Stimulated activated effector memory CD8-positive, alpha-beta T cell treated with anti-CD3 and anti-CD28 coated beads, Interleukin-12 subunit alpha, Interleukin-12 subunit beta, amount 100 ng/mL, for 72 hours (primary cell): ENCODE data around the gene PSMD11.
"Not testable (repeated sequence)": the region's sequence is repeated elsewhere in the genome, so short reads cannot be mapped to it uniquely, and the experiment has no call there.

Source experiments
- ATAC-seq: fragments of 150-1000 bp; cut with Tn5 transposase; 2 replicates; pipeline ENCODE4 v1.10.0; 2021
- DNase-seq, 2 donors: peaks; one replicate each; pipeline ENCODE4 v3.0.0; 2021 to 2022; ENCODE audit warnings: low spot score in 2 of 2
- H3K27ac Mint-ChIP-seq: one replicate; pipeline ENCODE4 v1.8.0; 2022; ENCODE audit warnings: mild to moderate bottlenecking, mixed read lengths
- H3K36me3 Mint-ChIP-seq: one replicate; pipeline ENCODE4 v1.8.0; 2022; ENCODE audit warnings: mild to moderate bottlenecking, mixed read lengths
- H3K4me1 Mint-ChIP-seq: one replicate; pipeline ENCODE4 v1.8.0; 2022; ENCODE audit warnings: mixed read lengths
- H3K4me3 Mint-ChIP-seq: one replicate; pipeline ENCODE4 v1.8.0; 2022; ENCODE audit warnings: mild to moderate bottlenecking, mixed read lengths
- H3K9me3 Mint-ChIP-seq: one replicate; pipeline ENCODE4 v1.8.0; 2022; ENCODE audit warnings: mixed read lengths

PSMD11 gene

GRCh38 chr17:32520737-32521404 is 76.6 kb downstream of the PSMD11 start:
- Mint-ChIP-seq H3K9me3 (no peaks in the 10 kb centered on the region), H3K4me1 (peaks cover 68% of the 10 kb centered on the region), H3K4me3 (peak overlapping the region; percentile 66), H3K36me3 (peaks cover 14% of the 10 kb centered on the region), H3K27ac (peak overlapping the region; percentile 67)
- ATAC-seq: no peak
- no peak for DNase-seq

GRCh38 chr17:32523017-32523680 is 78.8 kb downstream of the PSMD11 start:
- Mint-ChIP-seq H3K36me3 (peaks cover 14% of the 10 kb centered on the region), H3K27ac (peak overlapping the region; percentile 80), H3K9me3 (no peaks in the 10 kb centered on the region), H3K4me1 (peaks cover 54% of the 10 kb centered on the region), H3K4me3 (peak overlapping the region; percentile 54)
- DNase-seq (peak; percentile 18 to 83), ATAC-seq (peak; percentile 77)

DNA sequence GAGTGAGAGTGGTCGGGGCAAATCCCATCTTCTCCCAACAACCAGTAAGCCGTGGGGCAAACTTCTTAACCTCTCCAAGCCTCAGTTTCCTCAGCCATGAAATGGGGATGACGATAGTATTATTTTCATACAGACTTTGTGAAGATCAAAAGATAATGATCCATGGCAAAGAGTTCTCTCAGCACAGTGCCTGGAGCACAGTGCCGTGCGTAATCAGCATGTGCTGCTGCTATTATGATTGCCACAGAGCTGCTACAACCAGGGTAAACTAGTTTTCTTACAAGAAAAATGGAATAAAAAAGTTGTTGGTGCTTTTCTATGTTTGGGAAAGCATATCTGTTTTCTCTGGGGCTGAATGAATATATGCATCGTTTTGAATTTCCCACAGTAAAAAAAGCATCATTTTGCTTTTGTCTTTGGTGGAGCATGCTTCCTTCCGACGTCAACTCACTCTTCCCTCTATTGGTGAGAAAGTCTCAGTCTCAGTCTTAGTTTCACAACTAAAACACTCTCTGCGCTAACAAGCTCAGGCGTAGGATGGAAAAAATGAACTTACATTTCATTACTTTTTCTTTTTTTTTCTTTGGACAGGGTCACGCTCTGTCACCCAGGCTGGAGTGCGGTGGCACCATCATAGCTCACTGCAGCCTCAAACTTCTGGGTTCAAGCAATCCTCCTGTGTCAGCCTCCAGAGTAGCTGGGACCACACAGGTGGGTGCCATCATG is 79.7 kb downstream of the PSMD11 start:
- H3K27ac Mint-ChIP-seq: peak overlapping the region; percentile 80
- peak overlapping the region; percentile 54 for H3K4me3 Mint-ChIP-seq
- peaks cover 54% of the 10 kb centered on the region for H3K4me1 Mint-ChIP-seq
- H3K36me3 Mint-ChIP-seq: peaks cover 14% of the 10 kb centered on the region
- peak; percentile 73 for ATAC-seq
- H3K9me3 Mint-ChIP-seq: no peaks in the 10 kb centered on the region
- peak in 1 of 2 donors; percentile 70 for DNase-seq

- peaks cover 55% of the 10 kb centered on the region for H3K4me1 Mint-ChIP-seq
- peak overlapping the region; percentile 80 for H3K27ac Mint-ChIP-seq
- peaks cover 14% of the 10 kb centered on the region for H3K36me3 Mint-ChIP-seq
- DNase-seq, ATAC-seq, H3K9me3 Mint-ChIP-seq: not testable (repeated sequence)
- peak overlapping the region; percentile 54 for H3K4me3 Mint-ChIP-seq
Measured at GRCh38 chr17:32524553-32524880, 80.2 kb downstream of the PSMD11 start.

DNA sequence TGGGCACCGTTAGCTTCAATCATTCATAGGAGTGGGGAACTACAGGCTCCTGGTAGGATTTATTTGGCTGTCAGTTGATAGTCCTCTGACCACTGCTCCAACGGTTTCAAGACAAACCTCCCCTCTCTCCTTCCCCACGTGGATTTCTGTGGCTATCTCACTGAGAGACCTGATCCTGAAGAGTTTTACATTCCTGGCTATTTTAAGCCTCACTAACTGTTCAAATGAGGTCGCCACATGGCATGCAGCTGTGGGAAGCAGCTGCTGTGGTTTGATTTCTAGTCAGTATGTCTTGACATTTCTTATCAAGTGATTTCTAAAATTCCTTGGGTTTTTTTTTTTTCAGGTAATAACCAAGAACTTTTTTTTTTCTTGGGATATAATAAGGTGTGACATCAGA is 80.8 kb downstream of the PSMD11 start:
- ATAC-seq (no peak), DNase-seq (no peak)
- H3K27ac Mint-ChIP-seq: no peak overlapping the region
- H3K9me3 Mint-ChIP-seq: no peaks in the 10 kb centered on the region
- peaks cover 14% of the 10 kb centered on the region for H3K36me3 Mint-ChIP-seq
- no peak overlapping the region for H3K4me3 Mint-ChIP-seq
- H3K4me1 Mint-ChIP-seq: peaks cover 52% of the 10 kb centered on the region

DNA sequence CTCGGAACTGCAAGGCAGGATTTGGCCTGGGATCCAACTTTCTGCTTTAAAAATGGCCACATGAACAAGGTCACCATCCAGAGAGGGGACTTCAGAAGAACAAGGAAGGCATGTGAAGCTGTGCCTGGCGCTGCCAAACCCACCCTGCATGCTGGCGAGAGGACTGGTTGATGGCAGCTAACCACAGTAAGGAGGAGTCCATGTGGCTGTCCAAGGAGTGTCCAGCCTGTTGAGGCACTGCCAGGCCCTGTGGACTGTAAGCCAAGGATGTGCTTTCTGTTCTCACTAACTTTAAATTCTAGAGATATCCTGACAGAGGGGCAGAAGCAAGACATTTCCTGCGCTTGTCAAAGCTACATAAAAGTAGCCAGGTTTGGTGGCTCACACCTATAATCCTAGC is 82.8 kb downstream of the PSMD11 start:
- peaks cover 14% of the 10 kb centered on the region for H3K36me3 Mint-ChIP-seq

GRCh38 chr17:32528825-32529224 is 84.5 kb downstream of the PSMD11 start:
- Mint-ChIP-seq H3K36me3 (peaks cover 5% of the 10 kb centered on the region), H3K4me3 (peak overlapping the region; percentile 22), H3K9me3 (no peaks in the 10 kb centered on the region), H3K4me1 (peaks cover 32% of the 10 kb centered on the region), H3K27ac (peak overlapping the region; percentile 54)
- no peak for ATAC-seq
- no peak for DNase-seq

More for the DNA sequence above, 82.8 kb downstream of the PSMD11 start:
- Mint-ChIP-seq H3K4me1 (peaks cover 37% of the 10 kb centered on the region), H3K27ac (no peak overlapping the region), H3K4me3 (no peak overlapping the region), H3K9me3 (no peaks in the 10 kb centered on the region)
- ATAC-seq: no peak
- DNase-seq: no peak

GRCh38 chr17:32529604-32530003 is 85.3 kb downstream of the PSMD11 start:
- H3K4me3 Mint-ChIP-seq: no peak overlapping the region
- H3K27ac Mint-ChIP-seq: no peak overlapping the region
- DNase-seq: no peak
- no peaks in the 10 kb centered on the region for H3K9me3 Mint-ChIP-seq
- H3K36me3 Mint-ChIP-seq: no peaks in the 10 kb centered on the region
- ATAC-seq: no peak
- peaks cover 27% of the 10 kb centered on the region for H3K4me1 Mint-ChIP-seq
